Panc1 (cell line): ENCODE measurements around the gene SERTM1. TPM values are rescaled to one million over a fixed set of nuclear protein-coding genes. Genes with fewer than 3 reads are reported as not detected.

Experiments used
- ATAC-seq: fragments of 200-7000 bp; cut with Tn5 transposase; 2 replicates; pipeline ENCODE4 v1.9.1; 2020; ENCODE audit warnings: mild to moderate bottlenecking, moderate library complexity
- BruUV-seq: library from RNA; stranded (reverse); fragments of 400-500 nt; replicated peaks from 2 replicates; lab custom pipeline; 2021; lab: Mats Ljungman, UMichigan
- CTCF ChIA-PET: fragments of 300-600 bp; sonication (Branson Sonifier 250); formaldehyde crosslinking; loops from one replicate; lab custom pipeline; 2022; ENCODE audit warnings: antibody characterized with exemption; lab: Charles Lee
- POLR2A ChIA-PET: fragments of 300-600 bp; sonication (Branson Sonifier 250); formaldehyde crosslinking; loops from one replicate; lab custom pipeline; 2022; ENCODE audit warnings: antibody characterized with exemption; lab: Charles Lee
- DNase-seq: peaks from one replicate; pipeline ENCODE4 v3.0.0-alpha.2; 2010; ENCODE audit warnings: low read depth, low spot score
- H3K27ac ChIP-seq: 2 replicates; pipeline ENCODE4 v1.5.1; 2011; ENCODE audit warnings: mild to moderate bottlenecking, low read length, inconsistent platforms
- H3K27me3 ChIP-seq: fragments of 200-500 bp; sonication (Bioruptor generic); 2 replicates; pipeline ENCODE4 v1.6.0; 2014; ENCODE audit warnings: low read length, inconsistent platforms; ENCODE audit not compliant: control insufficient read depth, insufficient read depth
- H3K36me3 ChIP-seq: fragments of 200-500 bp; sonication (Bioruptor generic); 2 replicates; pipeline ENCODE4 v1.5.1; 2014; ENCODE audit warnings: inconsistent platforms, mild to moderate bottlenecking, low read length, moderate library complexity; ENCODE audit not compliant: control insufficient read depth, insufficient read depth
- H3K4me1 ChIP-seq: 2 replicates; pipeline ENCODE4 v1.5.1; 2011; ENCODE audit warnings: inconsistent platforms, mild to moderate bottlenecking, low read length, moderate library complexity; ENCODE audit not compliant: control insufficient read depth, insufficient read depth
- H3K4me3 ChIP-seq, 2 experiments: 2 replicates each; pipeline ENCODE4 v1.5.1; 2011 to 2012; ENCODE audit warnings: low read depth in 2 of 2, low read length in 2 of 2, mild to moderate bottlenecking in 2 of 2, inconsistent platforms in 1 of 2, moderate library complexity in 1 of 2
- H3K9me3 ChIP-seq: fragments of 200-500 bp; sonication (Bioruptor generic); 2 replicates; pipeline ENCODE4 v1.5.1; 2014; ENCODE audit warnings: low read depth, mild to moderate bottlenecking, inconsistent platforms, low read length, moderate library complexity; ENCODE audit not compliant: control insufficient read depth, insufficient read depth
- POLR2AphosphoS5 ChIP-seq: IDR thresholded peaks from 2 replicates; pipeline ENCODE4 v1.6.1; 2012; ENCODE audit warnings: mild to moderate bottlenecking, low read depth, low read length, moderate library complexity
- SIN3A ChIP-seq: IDR thresholded peaks from 2 replicates; pipeline ENCODE4 v1.6.1; 2012; ENCODE audit warnings: low read depth, mild to moderate bottlenecking, low read length, moderate library complexity, borderline replicate concordance; ENCODE audit not compliant: insufficient read depth
- TCF7L2 ChIP-seq: IDR thresholded peaks from 2 replicates; pipeline ENCODE4 v1.6.1; 2011; ENCODE audit warnings: mild to moderate bottlenecking, low read depth, low read length, inconsistent platforms
- in situ Hi-C: cut with HindIII; loops from 2 replicates; pipeline ENCODE4 v1.10.0; 2016; ENCODE audit warnings: low sequenced_read_pairs, low pct_unique_long_range_greater_than_20kb
- intact Hi-C: fragments of 100-400 bp; cut with micrococcal nuclease; formaldehyde crosslinking; loops from one replicate; pipeline ENCODE4 v1.10.0; 2022; ENCODE audit not compliant: unreplicated experiment
- total RNA-seq: library from RNA; stranded (reverse); gene quantifications from one replicate; pipeline ENCODE4 v1.2.1, GENCODE V29; 2021; ENCODE audit not compliant: unreplicated experiment
- TF ChIP-seq, protein P1 (sequence below): fragments of 450-650 bp; IDR thresholded peaks from 2 replicates; pipeline ENCODE4 v1.5.1; 2017; ENCODE audit warnings: mild to moderate bottlenecking
- TF ChIP-seq, protein P2 (sequence below), 2 experiments: IDR thresholded peaks; 2 replicates each; pipeline ENCODE4 v1.6.1; 2011 to 2012; ENCODE audit warnings: low read depth in 2 of 2, control low read depth in 1 of 2, low read length in 1 of 2, mild to moderate bottlenecking in 1 of 2, moderate library complexity in 1 of 2; ENCODE audit not compliant: insufficient read depth in 1 of 2

Gene SERTM1
- total RNA-seq, 1 experiment from 2014 or later: not detected

DNA sequence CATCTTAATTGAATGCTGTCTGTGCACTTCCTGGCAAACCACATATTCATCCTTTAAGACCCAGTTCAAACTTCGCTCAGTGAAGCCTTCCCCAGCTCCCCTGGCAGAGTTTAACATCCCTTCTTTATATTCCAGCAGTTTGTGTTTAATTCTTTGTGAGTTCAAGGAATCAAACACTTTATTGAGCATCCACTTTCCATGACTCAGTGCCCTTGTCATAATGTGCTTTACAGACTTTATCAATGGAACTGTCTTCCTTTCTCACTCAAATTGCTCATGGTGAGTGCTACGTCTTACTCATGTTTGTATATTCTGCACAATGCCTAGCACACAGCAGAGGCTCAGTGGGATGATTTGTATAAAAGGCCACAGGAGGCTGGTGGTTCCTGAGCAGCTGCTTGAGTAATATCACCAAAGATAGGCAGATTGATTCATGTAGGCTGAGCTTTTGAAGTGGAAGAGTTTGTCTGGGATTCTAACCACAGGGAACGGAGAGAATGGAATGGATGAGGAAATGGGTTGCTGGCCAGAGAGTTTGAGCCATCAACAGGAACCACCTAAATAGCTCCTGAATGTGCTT is 44.2 kb downstream of the SERTM1 start:
- Histone ChIP-seq H3K9me3 (no peaks in the 10 kb centered on the region), H3K27me3 (no peaks in the 10 kb centered on the region), H3K4me3 (no peak overlapping the region), H3K27ac (no peak overlapping the region), H3K4me1 (no peaks in the 10 kb centered on the region), H3K36me3 (no peaks in the 10 kb centered on the region)
- BruUV-seq: no TSS peak
- TF ChIP-seq, protein P1, sequence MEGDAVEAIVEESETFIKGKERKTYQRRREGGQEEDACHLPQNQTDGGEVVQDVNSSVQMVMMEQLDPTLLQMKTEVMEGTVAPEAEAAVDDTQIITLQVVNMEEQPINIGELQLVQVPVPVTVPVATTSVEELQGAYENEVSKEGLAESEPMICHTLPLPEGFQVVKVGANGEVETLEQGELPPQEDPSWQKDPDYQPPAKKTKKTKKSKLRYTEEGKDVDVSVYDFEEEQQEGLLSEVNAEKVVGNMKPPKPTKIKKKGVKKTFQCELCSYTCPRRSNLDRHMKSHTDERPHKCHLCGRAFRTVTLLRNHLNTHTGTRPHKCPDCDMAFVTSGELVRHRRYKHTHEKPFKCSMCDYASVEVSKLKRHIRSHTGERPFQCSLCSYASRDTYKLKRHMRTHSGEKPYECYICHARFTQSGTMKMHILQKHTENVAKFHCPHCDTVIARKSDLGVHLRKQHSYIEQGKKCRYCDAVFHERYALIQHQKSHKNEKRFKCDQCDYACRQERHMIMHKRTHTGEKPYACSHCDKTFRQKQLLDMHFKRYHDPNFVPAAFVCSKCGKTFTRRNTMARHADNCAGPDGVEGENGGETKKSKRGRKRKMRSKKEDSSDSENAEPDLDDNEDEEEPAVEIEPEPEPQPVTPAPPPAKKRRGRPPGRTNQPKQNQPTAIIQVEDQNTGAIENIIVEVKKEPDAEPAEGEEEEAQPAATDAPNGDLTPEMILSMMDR: no peak
- TF ChIP-seq, protein P2, sequence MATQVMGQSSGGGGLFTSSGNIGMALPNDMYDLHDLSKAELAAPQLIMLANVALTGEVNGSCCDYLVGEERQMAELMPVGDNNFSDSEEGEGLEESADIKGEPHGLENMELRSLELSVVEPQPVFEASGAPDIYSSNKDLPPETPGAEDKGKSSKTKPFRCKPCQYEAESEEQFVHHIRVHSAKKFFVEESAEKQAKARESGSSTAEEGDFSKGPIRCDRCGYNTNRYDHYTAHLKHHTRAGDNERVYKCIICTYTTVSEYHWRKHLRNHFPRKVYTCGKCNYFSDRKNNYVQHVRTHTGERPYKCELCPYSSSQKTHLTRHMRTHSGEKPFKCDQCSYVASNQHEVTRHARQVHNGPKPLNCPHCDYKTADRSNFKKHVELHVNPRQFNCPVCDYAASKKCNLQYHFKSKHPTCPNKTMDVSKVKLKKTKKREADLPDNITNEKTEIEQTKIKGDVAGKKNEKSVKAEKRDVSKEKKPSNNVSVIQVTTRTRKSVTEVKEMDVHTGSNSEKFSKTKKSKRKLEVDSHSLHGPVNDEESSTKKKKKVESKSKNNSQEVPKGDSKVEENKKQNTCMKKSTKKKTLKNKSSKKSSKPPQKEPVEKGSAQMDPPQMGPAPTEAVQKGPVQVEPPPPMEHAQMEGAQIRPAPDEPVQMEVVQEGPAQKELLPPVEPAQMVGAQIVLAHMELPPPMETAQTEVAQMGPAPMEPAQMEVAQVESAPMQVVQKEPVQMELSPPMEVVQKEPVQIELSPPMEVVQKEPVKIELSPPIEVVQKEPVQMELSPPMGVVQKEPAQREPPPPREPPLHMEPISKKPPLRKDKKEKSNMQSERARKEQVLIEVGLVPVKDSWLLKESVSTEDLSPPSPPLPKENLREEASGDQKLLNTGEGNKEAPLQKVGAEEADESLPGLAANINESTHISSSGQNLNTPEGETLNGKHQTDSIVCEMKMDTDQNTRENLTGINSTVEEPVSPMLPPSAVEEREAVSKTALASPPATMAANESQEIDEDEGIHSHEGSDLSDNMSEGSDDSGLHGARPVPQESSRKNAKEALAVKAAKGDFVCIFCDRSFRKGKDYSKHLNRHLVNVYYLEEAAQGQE (IDR thresholded peaks at IDR 0.05; ENCODE audit: insufficient read depth in 1 of 2, low read depth in 2 of 2, low read length in 1 of 2): no peak
- no peak for TF ChIP-seq SIN3A
- TF ChIP-seq POLR2AphosphoS5: no peak
- DNase-seq (no peak), ATAC-seq (no peak)
- ChIA-PET CTCF (interaction anchor here (0.7 kb wide), 1 partner anchor 122 kb away, joined by 5 read pairs; no protein-coding TSS in a partner anchor), POLR2A (no interaction called here)
- in situ Hi-C loops: no loop called here
- intact Hi-C loops: no loop called here

DNA sequence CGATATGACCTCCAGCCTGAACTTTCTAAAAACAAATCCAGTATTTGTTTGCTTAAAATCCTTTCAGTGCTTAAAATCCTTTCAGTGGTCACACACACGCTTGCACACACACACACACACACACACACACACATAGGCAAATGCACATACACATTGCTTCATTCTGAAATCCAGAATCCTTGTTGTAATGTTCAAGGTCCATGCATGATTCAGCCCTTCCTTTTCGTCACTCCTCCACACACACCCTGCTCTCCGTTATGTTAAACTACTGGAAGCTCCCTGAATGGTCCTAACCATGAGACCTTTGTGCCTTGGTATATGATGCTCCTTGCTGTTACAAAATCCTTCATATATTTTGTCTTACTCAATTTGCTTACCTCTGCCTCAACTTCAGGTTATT is 44.9 kb downstream of the SERTM1 start:
- no TSS peak for BruUV-seq
- Histone ChIP-seq H3K36me3 (no peaks in the 10 kb centered on the region), H3K27me3 (no peaks in the 10 kb centered on the region), H3K27ac (no peak overlapping the region), H3K9me3 (no peaks in the 10 kb centered on the region), H3K4me3 (no peak overlapping the region), H3K4me1 (no peaks in the 10 kb centered on the region)
- DNase-seq: no peak
- intact Hi-C loops (no loop called here), in situ Hi-C loops (no loop called here)
- CTCF ChIA-PET: no interaction called here
- TF ChIP-seq SIN3A (no peak), POLR2AphosphoS5 (no peak), TCF7L2 (no peak)
- TF ChIP-seq, protein P1: no peak
- TF ChIP-seq, protein P2 (IDR thresholded peaks at IDR 0.05; ENCODE audit: insufficient read depth in 1 of 2, low read depth in 2 of 2, low read length in 1 of 2): no peak
- no peak for ATAC-seq
- POLR2A ChIA-PET: no interaction called here
